HL-60/S4 treated with phorbol 12-myristate 13-acetate at 8.2 ng/mL for 4 days and 3 days (cell line): ENCODE data around the gene IMP4.

Experiments
- in situ Hi-C: fragments of 300-500 bp; cut with MboI; formaldehyde crosslinking; loops from 2 replicates; pipeline ENCODE4 v1.15.0; 2022; ENCODE audit warnings: low sequenced_read_pairs

IMP4 gene

GRCh38 chr2:130342533-130343275, at the start of gene IMP4:
IMP4 (plus strand) TSS chr2:130342897; CDS start chr2:130342933, 36 bp downstream.
- in situ Hi-C loops, result loop anchor here (25.0 kb wide), 1 partner anchor 405 kb away; no protein-coding TSS in a partner anchor

DNA sequence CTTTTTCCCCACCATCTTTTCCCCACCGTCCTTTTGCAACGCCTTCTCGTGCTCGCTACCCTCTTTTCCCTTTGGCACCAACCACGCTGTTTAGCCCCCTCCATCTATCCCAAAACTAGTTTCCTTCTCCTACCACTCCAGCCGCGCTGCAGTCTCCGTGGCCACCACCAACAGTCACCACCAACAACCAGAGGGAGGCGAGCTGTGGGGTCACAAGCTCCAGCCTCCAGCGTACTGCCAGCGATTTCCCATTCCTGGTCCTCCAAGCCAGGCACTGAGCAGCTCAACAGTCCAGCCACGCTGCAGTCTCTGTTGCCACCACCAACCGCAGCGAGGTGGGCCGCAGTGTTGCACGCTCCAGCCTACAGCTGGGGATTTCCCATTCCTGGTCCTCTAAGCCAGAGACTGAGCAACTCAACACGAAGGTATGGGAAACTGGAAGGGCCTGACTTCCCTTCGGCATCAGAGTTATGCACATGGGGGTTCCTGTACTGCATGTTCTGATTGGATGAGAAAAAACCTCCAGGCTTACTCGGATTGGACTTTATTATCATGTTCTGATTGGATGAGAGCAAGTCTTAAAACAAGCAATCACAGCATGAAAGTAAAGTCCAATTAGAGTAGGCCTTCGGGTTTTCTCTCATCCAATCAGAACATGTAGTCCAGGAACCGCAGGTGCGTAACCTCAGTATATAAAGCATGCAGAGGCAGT, 42.3 kb upstream of the IMP4 start:
- in situ Hi-C loops, result no loop called here

GRCh38 chr2:130300970-130301348, 41.7 kb upstream of the IMP4 start:
- in situ Hi-C loops, result no loop called here

- in situ Hi-C loops, result no loop called here
Measured at GRCh38 chr2:130302164-130302886, 40.4 kb upstream of the IMP4 start.

DNA sequence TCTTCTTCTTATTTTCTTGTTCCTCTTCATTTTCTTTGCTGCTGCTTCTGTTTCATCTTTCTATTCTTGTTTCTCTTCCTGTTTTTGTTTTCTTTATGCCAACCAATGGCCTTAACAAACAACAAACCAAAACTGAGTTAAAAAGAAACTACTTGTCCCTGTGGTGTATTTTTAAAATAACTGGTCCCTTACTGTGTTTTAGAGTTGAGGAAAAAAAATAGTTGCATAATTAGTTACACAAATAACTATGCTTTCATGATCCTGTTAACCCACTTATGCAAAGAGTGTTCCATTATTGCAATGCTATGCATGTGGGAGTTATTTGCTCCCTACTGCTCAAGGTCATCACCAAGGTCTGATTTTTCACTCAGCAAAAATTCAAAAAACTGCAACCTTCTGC, 39.5 kb upstream of the IMP4 start:
- in situ Hi-C loops, result no loop called here

DNA sequence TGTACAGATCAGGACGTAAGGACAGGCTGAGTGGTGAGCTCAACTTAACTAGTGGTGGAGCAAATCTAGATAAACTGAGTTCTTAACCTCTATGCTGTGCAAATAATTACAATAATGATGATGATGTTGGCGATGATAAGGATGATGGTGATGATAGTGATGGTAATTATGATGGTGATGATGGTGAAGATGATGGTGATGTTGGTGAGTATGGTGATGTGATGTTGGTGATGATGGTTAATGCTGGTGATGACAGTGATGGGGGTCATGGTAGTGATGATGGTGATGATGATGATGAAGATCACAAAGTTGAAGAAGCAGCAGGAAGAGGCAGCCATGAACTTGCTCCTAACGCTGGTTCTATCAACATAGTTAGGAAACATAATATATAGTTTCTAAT, 38.0 kb upstream of the IMP4 start:
- in situ Hi-C loops, result no loop called here

GRCh38 chr2:130307850-130308249, 34.8 kb upstream of the IMP4 start:
- in situ Hi-C loops, result no loop called here

- in situ Hi-C loops, result no loop called here
Measured at GRCh38 chr2:130310881-130311280, 31.8 kb upstream of the IMP4 start.

- in situ Hi-C loops, result no loop called here
Measured at GRCh38 chr2:130313812-130314334, 28.8 kb upstream of the IMP4 start.

DNA sequence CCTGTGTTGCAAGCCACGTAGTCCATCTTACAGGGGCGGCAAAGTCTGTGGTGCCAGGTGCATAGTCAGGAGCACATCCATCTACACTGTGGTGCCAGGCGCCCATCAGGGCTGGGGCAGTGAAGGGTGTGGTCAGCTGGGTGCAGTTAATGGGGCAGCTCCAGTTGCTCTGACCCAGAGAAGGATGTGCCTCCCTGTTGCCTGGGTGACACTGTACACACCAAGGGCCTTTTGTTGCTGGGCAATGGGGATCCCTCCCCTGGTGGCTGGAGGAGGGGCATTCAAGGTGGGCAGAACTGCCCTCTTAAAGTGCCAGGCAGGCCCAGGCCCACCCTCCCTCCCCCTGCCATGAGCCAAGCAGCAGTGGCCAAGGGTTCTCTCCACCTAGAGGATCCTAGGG, 28.3 kb upstream of the IMP4 start:
- in situ Hi-C loops, result no loop called here

DNA sequence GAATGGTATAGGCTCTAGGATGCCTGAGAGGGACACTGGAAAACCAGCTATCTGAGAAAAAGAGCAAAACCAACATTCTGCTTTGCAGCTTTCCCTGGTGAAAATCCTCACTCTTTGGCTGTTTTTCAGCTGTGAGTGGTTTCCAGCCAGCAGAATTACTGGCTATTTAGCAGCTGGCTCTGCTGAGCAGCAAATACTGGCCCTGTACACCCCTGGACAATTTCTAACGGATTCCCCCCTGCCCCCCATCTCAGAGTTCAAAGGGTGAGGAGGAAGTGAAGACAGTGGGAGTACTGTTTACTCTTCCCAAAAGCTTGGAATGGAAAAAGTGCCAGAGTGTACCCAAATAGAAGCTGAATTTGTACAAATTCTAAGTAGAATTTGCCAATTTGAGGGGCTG, 26.1 kb upstream of the IMP4 start:
- in situ Hi-C loops, result no loop called here

DNA sequence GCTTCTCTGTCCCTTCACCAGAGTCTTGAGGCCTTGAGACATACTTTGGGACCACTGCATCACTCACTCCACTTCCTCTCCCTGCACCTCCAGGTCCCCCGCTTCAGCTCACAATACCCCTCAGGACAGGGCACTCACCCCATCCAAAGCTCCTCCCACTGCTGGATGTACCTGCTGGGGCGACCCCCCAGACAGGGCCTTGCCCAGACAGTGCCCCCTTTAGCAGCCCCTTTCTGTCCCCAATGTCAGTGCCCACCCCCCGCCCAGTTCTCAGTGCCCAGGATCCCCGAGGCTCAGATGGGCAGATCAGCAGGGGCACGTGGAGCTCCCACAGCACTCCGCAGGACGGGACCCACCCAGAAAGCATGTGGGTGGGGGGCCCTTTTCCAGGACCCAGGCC, 23.8 kb upstream of the IMP4 start:
- in situ Hi-C loops, result no loop called here

GRCh38 chr2:130319536-130319935, 23.2 kb upstream of the IMP4 start:
- in situ Hi-C loops, result no loop called here

DNA sequence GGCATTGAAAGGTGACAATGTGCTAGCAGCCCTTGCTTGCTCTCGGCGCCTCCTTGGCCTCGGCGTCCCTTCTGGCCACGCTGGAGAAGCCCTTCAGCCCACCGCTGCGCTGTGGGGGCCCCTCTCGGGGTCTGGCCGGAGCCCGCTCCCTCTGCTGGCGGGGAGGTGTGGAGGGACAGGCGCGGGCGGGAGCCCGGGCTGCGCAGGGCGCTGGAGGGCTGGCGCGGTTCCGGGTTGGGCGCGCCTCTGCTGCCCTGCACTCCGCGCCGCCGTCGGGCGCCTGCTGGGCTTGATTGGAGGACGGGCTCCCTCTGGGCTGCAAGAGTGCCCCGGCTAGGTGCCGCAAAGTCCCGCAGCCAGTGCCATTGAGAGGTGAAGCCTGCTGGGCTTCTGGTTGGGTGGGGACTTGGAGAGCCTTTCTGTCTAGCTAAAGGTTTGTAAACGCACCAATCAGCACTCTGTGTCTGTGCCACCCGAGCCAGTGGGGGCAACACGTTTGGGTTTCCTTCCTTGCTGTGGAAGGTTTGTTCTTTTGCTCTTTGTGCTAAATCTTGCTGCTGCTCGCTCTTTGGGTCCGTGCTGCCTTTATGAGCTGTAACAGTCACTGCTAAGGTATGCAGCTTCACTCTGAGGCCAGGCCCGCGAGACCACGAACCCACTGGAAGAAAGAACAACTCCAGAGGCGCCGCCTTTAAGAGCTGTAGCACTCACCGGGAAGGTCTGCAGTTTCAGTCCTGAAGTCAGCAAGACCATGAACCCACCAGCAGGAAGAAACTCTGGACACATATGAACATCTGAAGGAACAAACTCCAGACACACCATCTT, 14.8 kb upstream of the IMP4 start:
- in situ Hi-C loops, result loop anchor here (25.0 kb wide), 1 partner anchor 391 kb away; no protein-coding TSS in a partner anchor

GRCh38 chr2:130328710-130329109, 14.0 kb upstream of the IMP4 start:
- in situ Hi-C loops, result loop anchor here (25.0 kb wide), 1 partner anchor 391 kb away; no protein-coding TSS in a partner anchor

- in situ Hi-C loops, result loop anchor here (10.0 to 25.0 kb wide), 2 partner anchors 178 to 395 kb away; no protein-coding TSS in a partner anchor
Measured at GRCh38 chr2:130332271-130333073, 10.2 kb upstream of the IMP4 start.

DNA sequence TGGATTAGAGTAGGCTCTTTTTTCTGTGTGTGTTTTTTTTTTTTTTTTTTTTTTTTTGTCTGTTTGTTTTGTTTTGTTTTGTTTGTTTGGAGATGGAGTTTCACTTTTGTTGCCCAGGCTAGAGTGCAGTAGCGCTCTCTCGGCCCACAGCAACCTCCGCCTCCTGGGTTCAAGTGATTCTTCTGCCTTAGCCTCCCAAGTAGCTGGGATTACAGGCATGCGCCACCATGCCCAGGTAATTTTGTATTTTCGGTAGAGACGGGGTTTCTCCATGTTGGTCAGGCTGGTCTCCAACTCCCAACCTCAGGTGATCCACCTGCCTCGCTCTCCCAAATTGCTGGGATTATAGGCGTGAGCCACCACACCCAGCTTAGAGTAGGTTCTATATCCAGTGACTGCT, 9.4 kb upstream of the IMP4 start:
- in situ Hi-C loops, result loop anchor here (10.0 to 25.0 kb wide), 2 partner anchors 178 to 396 kb away; no protein-coding TSS in a partner anchor

GRCh38 chr2:130334026-130334425, 8.7 kb upstream of the IMP4 start:
- in situ Hi-C loops, result loop anchor here (10.0 to 25.0 kb wide), 2 partner anchors 179 to 397 kb away; no protein-coding TSS in a partner anchor

DNA sequence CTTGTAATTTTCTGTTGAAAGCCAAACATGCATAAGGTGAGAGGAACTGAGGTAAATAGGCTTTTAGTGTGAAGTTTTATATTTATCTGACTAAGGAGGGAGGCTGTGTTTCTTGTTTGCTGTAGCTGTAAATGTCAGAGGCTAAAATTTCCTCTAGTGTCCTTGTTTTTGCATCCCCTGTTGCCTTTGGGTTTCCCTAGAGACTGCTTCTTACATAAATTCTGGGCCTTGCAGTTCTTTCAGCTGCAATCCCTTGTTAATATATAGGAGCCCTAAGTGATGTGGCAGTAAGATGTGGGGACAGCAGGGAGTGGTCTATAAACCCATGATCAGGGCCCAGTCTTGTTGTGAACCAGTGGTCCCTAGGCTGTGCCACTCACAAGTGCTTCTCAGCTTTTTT, 7.5 kb upstream of the IMP4 start:
- in situ Hi-C loops, result loop anchor here (10.0 to 25.0 kb wide), 2 partner anchors 180 to 398 kb away; no protein-coding TSS in a partner anchor
